PFSK-1 (cell line): Measurements from ENCODE around the gene TAS2R60.

Experiments used
- POLR2AphosphoS5 ChIP-seq: IDR thresholded peaks from 2 replicates; pipeline ENCODE4 v1.6.1; 2012; ENCODE audit warnings: low read depth, mild to moderate bottlenecking, control low read depth, low read length, moderate library complexity
- TF ChIP-seq, protein P1 (sequence below), 2 experiments: IDR thresholded peaks; 2 replicates each; pipeline versions ENCODE4 v1.6.1 to v1.8.0; 2011 to 2012; ENCODE audit warnings: low read depth in 2 of 2, low read length in 2 of 2, control low read depth in 1 of 2, inconsistent platforms in 1 of 2, mild to moderate bottlenecking in 1 of 2, moderate library complexity in 1 of 2; ENCODE audit not compliant: insufficient read depth in 1 of 2

DNA sequence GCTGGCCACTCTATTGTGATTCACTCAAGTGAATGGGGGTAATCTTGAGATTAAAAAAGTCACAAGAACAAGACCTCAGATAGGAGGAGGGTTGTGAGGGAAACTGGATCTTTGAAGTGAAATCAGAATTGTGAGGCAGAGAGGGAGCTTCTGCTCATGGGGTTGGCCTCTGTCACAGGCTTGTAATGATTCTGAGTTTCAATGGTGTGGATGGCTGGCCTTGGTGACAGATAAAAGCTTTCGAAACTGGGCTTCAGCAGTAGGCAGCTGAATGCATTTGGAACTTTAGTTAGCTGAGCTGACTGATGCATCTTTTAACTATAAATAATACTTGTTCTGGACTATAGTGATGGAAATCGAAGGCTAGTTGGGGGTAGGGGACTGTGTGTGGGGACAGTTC, 12.2 kb downstream of the TAS2R60 start:
- TF ChIP-seq, protein P1, sequence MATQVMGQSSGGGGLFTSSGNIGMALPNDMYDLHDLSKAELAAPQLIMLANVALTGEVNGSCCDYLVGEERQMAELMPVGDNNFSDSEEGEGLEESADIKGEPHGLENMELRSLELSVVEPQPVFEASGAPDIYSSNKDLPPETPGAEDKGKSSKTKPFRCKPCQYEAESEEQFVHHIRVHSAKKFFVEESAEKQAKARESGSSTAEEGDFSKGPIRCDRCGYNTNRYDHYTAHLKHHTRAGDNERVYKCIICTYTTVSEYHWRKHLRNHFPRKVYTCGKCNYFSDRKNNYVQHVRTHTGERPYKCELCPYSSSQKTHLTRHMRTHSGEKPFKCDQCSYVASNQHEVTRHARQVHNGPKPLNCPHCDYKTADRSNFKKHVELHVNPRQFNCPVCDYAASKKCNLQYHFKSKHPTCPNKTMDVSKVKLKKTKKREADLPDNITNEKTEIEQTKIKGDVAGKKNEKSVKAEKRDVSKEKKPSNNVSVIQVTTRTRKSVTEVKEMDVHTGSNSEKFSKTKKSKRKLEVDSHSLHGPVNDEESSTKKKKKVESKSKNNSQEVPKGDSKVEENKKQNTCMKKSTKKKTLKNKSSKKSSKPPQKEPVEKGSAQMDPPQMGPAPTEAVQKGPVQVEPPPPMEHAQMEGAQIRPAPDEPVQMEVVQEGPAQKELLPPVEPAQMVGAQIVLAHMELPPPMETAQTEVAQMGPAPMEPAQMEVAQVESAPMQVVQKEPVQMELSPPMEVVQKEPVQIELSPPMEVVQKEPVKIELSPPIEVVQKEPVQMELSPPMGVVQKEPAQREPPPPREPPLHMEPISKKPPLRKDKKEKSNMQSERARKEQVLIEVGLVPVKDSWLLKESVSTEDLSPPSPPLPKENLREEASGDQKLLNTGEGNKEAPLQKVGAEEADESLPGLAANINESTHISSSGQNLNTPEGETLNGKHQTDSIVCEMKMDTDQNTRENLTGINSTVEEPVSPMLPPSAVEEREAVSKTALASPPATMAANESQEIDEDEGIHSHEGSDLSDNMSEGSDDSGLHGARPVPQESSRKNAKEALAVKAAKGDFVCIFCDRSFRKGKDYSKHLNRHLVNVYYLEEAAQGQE (IDR thresholded peaks at IDR 0.05; ENCODE audit: insufficient read depth in 1 of 2, low read depth in 2 of 2, low read length in 2 of 2), result no peak
- TF ChIP-seq POLR2AphosphoS5, result no peak
